Astrocyte (in vitro differentiated cells and primary cell): ENCODE data around the gene RESP18. TPM values are rescaled to one million over a fixed set of nuclear protein-coding genes. Genes with fewer than 3 reads are reported as not detected.
A peak's percentile ranks its signal among the peaks of the same experiment; 100 is the strongest.

ENCODE experiments used
- DNase-seq: peaks from one replicate; pipeline ENCODE4 v3.0.0-alpha.2; 2010; ENCODE audit warnings: low read depth
- FAIRE-seq: peaks from 2 replicates; lab custom pipeline; 2011; peaks lifted over from hg19 to GRCh38; lab: Jason Lieb, UNC
- H2AFZ ChIP-seq: 2 replicates; pipeline ENCODE4 v1.6.0; 2012; ENCODE audit warnings: low read depth, low read length, inconsistent platforms
- H3K27ac ChIP-seq: 2 replicates; pipeline ENCODE4 v1.5.1; 2011; ENCODE audit warnings: low read depth, low read length, inconsistent platforms
- H3K27me3 ChIP-seq: 2 replicates; pipeline ENCODE4 v1.6.0; 2011; ENCODE audit warnings: low read length, inconsistent platforms; ENCODE audit not compliant: insufficient read depth
- H3K36me3 ChIP-seq: 2 replicates; pipeline ENCODE4 v1.5.1; 2011; ENCODE audit warnings: low read length, inconsistent platforms; ENCODE audit not compliant: insufficient read depth
- H3K4me1 ChIP-seq: 2 replicates; pipeline ENCODE4 v1.5.1; 2011; ENCODE audit warnings: low read length, inconsistent platforms; ENCODE audit not compliant: insufficient read depth
- H3K4me2 ChIP-seq: 2 replicates; pipeline ENCODE4 v1.6.0; 2012; ENCODE audit warnings: low read length, inconsistent platforms
- H3K4me3 ChIP-seq: 2 replicates; pipeline ENCODE4 v1.5.1; 2011; ENCODE audit warnings: low read depth, mild to moderate bottlenecking, low read length, inconsistent platforms; ENCODE audit not compliant: insufficient read depth
- H3K79me2 ChIP-seq: 2 replicates; pipeline ENCODE4 v1.6.0; 2012; ENCODE audit warnings: mild to moderate bottlenecking, low read length, inconsistent platforms; ENCODE audit not compliant: insufficient read depth
- H3K9ac ChIP-seq: 2 replicates; pipeline ENCODE4 v1.6.0; 2012; ENCODE audit warnings: mild to moderate bottlenecking, low read length, inconsistent platforms
- H3K9me3 ChIP-seq: 2 replicates; pipeline ENCODE4 v1.5.1; 2012; ENCODE audit warnings: low read depth, mild to moderate bottlenecking, low read length, inconsistent platforms; ENCODE audit not compliant: insufficient read depth
- H4K20me1 ChIP-seq: 2 replicates; pipeline ENCODE4 v1.6.0; 2012; ENCODE audit warnings: low read length, inconsistent platforms; ENCODE audit not compliant: insufficient read depth
- H3K27ac Mint-ChIP-seq: one replicate; pipeline ENCODE4 v1.8.0; 2021; ENCODE audit warnings: mild to moderate bottlenecking, mixed read lengths; ENCODE audit not compliant: unreplicated experiment
- H3K27me3 Mint-ChIP-seq: one replicate; pipeline ENCODE4 v1.8.0; 2021; ENCODE audit warnings: low read depth, mixed read lengths; ENCODE audit not compliant: unreplicated experiment
- H3K36me3 Mint-ChIP-seq: one replicate; pipeline ENCODE4 v1.8.0; 2021; ENCODE audit warnings: low read depth, mixed read lengths; ENCODE audit not compliant: unreplicated experiment
- H3K4me1 Mint-ChIP-seq: one replicate; pipeline ENCODE4 v1.8.0; 2021; ENCODE audit warnings: low read depth, mixed read lengths; ENCODE audit not compliant: unreplicated experiment
- H3K4me3 Mint-ChIP-seq: one replicate; pipeline ENCODE4 v1.8.0; 2021; ENCODE audit warnings: mild to moderate bottlenecking, moderate library complexity, mixed read lengths; ENCODE audit not compliant: unreplicated experiment
- H3K9me3 Mint-ChIP-seq: one replicate; pipeline ENCODE4 v1.8.0; 2021; ENCODE audit warnings: mild to moderate bottlenecking, mixed read lengths; ENCODE audit not compliant: unreplicated experiment
- CTCF ChIP-seq: IDR thresholded peaks from 2 replicates; pipeline ENCODE4 v1.5.1; 2011; ENCODE audit warnings: low read depth, mild to moderate bottlenecking, inconsistent platforms, low read length, moderate library complexity; ENCODE audit not compliant: insufficient read depth
- EZH2 ChIP-seq: IDR thresholded peaks from 2 replicates; pipeline ENCODE4 v1.6.1; 2012; ENCODE audit warnings: mild to moderate bottlenecking, low read length, inconsistent platforms; ENCODE audit not compliant: insufficient read depth
- total RNA-seq: library from RNA; stranded (reverse); gene quantifications from 2 replicates; pipeline ENCODE4 v1.2.1, GENCODE V29; 2021

RESP18 gene
- total RNA-seq, 1 donor from 2014 or later, result not detected

- Histone ChIP-seq H3K36me3 (no peaks in the 10 kb centered on the region), H3K9me3 (no peaks in the 10 kb centered on the region), H3K27me3 (peaks cover 47% of the 10 kb centered on the region), H3K4me3 (no peak overlapping the region), H3K4me2 (peak overlapping the region; percentile 73), H4K20me1 (no peaks in the 10 kb centered on the region), H3K4me1 (peaks cover 8% of the 10 kb centered on the region), H2AFZ (no peak overlapping the region), H3K9ac (no peak overlapping the region), H3K79me2 (no peaks in the 10 kb centered on the region), H3K27ac (no peak overlapping the region)
- H3K27me3 Mint-ChIP-seq, result peaks cover 66% of the 10 kb centered on the region
- H3K4me3 Mint-ChIP-seq, result peak overlapping the region; percentile 62
- TF ChIP-seq CTCF (no peak), EZH2 (peak; percentile 96)
- no peaks in the 10 kb centered on the region for H3K9me3 Mint-ChIP-seq
- FAIRE-seq (no peak), DNase-seq (no peak)
- peaks cover 13% of the 10 kb centered on the region for H3K4me1 Mint-ChIP-seq
- peaks cover 1% of the 10 kb centered on the region for H3K36me3 Mint-ChIP-seq
- peak overlapping the region; percentile 26 for H3K27ac Mint-ChIP-seq
These were observed 25.9 kb upstream of the RESP18 start for GRCh38 chr2:219358170-219359075.

- Mint-ChIP-seq H3K27ac (no peak overlapping the region), H3K27me3 (peaks cover 71% of the 10 kb centered on the region), H3K9me3 (no peaks in the 10 kb centered on the region), H3K4me3 (no peak overlapping the region), H3K36me3 (peaks cover 1% of the 10 kb centered on the region), H3K4me1 (no peaks in the 10 kb centered on the region)
- no peak overlapping the region for H3K27ac ChIP-seq
- DNase-seq (no peak), FAIRE-seq (no peak)
- no peak for TF ChIP-seq EZH2
- no peak for TF ChIP-seq CTCF
- no peak overlapping the region for H3K4me2 ChIP-seq
- H2AFZ ChIP-seq, result no peak overlapping the region
- no peaks in the 10 kb centered on the region for H3K79me2 ChIP-seq
- H4K20me1 ChIP-seq, result no peaks in the 10 kb centered on the region
- H3K9me3 ChIP-seq, result no peaks in the 10 kb centered on the region
- no peaks in the 10 kb centered on the region for H3K4me1 ChIP-seq
- H3K4me3 ChIP-seq, result no peak overlapping the region
- H3K36me3 ChIP-seq, result no peaks in the 10 kb centered on the region
- H3K27me3 ChIP-seq, result peaks cover 47% of the 10 kb centered on the region
- no peak overlapping the region for H3K9ac ChIP-seq
These were observed 24.3 kb upstream of the RESP18 start for GRCh38 chr2:219356834-219357233.

GRCh38 chr2:219354582-219354981, 22.0 kb upstream of the RESP18 start:
- peaks cover 12% of the 10 kb centered on the region for H3K4me1 ChIP-seq
- no peaks in the 10 kb centered on the region for H3K36me3 ChIP-seq
- H4K20me1 ChIP-seq, result no peaks in the 10 kb centered on the region
- H3K4me2 ChIP-seq, result no peak overlapping the region
- DNase-seq (no peak), FAIRE-seq (no peak)
- no peaks in the 10 kb centered on the region for H3K79me2 ChIP-seq
- H2AFZ ChIP-seq, result no peak overlapping the region
- Mint-ChIP-seq H3K9me3 (no peaks in the 10 kb centered on the region), H3K4me3 (no peak overlapping the region), H3K4me1 (peaks cover 13% of the 10 kb centered on the region), H3K36me3 (peaks cover 1% of the 10 kb centered on the region), H3K27me3 (peaks cover 59% of the 10 kb centered on the region), H3K27ac (no peak overlapping the region)
- no peak overlapping the region for H3K27ac ChIP-seq
- peaks cover 36% of the 10 kb centered on the region for H3K27me3 ChIP-seq
- H3K9ac ChIP-seq, result no peak overlapping the region
- H3K4me3 ChIP-seq, result no peak overlapping the region
- TF ChIP-seq CTCF (no peak), EZH2 (no peak)
- H3K9me3 ChIP-seq, result no peaks in the 10 kb centered on the region
